ENCODE measurements around the gene FAM53B. TPM values are rescaled to one million over a fixed set of nuclear protein-coding genes. Genes with fewer than 3 reads are reported as not detected.

FAM53B gene
- total RNA-seq, 1 experiment from 2014 or later = 14.9 TPM

- no peaks in the 10 kb centered on the region for H3K36me3 Mint-ChIP-seq (ENCODE audit: insufficient read depth, unreplicated experiment)
- intact Hi-C loops (cut with micrococcal nuclease) = no loop called here
- H3K4me3 Mint-ChIP-seq (ENCODE audit: unreplicated experiment) = no peak overlapping the region
- no peak overlapping the region for H3K27ac Mint-ChIP-seq (ENCODE audit: low read depth, unreplicated experiment)
- H3K27me3 Mint-ChIP-seq (ENCODE audit: insufficient read depth, unreplicated experiment) = no peaks in the 10 kb centered on the region
- BruUV-seq (replicated peaks) = no TSS peak
- H3K9me3 Mint-ChIP-seq (ENCODE audit: unreplicated experiment) = no peaks in the 10 kb centered on the region
- POLR2A ChIA-PET = interaction anchor here (0.9 to 1.4 kb wide), 2 partner anchors 9 to 27 kb away, joined by 3 read pairs; no protein-coding TSS in a partner anchor
- TF ChIP-seq, protein P1, sequence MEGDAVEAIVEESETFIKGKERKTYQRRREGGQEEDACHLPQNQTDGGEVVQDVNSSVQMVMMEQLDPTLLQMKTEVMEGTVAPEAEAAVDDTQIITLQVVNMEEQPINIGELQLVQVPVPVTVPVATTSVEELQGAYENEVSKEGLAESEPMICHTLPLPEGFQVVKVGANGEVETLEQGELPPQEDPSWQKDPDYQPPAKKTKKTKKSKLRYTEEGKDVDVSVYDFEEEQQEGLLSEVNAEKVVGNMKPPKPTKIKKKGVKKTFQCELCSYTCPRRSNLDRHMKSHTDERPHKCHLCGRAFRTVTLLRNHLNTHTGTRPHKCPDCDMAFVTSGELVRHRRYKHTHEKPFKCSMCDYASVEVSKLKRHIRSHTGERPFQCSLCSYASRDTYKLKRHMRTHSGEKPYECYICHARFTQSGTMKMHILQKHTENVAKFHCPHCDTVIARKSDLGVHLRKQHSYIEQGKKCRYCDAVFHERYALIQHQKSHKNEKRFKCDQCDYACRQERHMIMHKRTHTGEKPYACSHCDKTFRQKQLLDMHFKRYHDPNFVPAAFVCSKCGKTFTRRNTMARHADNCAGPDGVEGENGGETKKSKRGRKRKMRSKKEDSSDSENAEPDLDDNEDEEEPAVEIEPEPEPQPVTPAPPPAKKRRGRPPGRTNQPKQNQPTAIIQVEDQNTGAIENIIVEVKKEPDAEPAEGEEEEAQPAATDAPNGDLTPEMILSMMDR (IDR thresholded peaks at IDR 0.05; ENCODE audit: unreplicated experiment) = no peak
- no peak for DNase-seq (ENCODE audit: unreplicated experiment)
- H3K4me1 Mint-ChIP-seq (ENCODE audit: insufficient read depth, unreplicated experiment) = peaks cover 45% of the 10 kb centered on the region
- CTCF ChIA-PET = interaction anchor here (0.6 to 1.0 kb wide), 4 partner anchors 7 to 243 kb away, joined by 3 read pairs; no protein-coding TSS in a partner anchor
Measured at GRCh38 chr10:124713679-124714255, 30.4 kb downstream of the FAM53B start.

DNA sequence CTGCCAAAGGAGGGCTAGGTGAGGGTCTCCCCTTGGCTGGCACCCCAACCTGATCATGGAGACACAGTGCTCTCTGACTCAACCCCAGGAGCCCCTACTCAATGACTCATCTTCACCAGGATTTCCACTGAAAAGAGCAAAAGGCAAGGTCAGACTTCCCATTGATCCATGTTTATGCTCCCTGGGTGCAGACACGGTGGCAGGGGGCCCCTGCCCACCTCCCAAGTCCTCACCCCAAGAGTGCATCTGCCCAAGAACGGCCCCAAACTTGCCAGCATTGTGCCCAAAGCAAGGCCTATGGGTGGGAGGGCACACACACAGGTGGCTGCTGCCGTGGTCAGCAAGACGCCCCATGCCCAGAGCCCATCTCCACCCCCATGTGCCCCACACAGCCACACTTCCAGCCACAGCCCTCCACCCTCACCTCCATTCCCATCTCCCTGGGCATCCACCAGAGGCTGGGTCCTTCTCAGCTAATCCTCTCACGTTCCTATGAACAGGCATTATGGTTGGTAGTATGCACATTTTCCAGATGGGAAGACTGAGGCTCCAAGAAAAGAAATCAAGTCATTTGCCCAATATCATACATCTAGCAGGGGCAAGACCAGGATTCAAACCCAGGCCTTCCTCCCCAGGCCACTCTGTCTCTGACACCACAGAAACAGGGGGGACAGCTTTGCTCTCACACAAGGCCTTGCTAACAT lies 31.3 kb downstream of the FAM53B start:
- H3K4me1 Mint-ChIP-seq (ENCODE audit: insufficient read depth, unreplicated experiment) = peaks cover 41% of the 10 kb centered on the region

GRCh38 chr10:124711145-124711544 lies 33.0 kb downstream of the FAM53B start:
- CTCF ChIA-PET = no interaction called here
- Mint-ChIP-seq H3K27ac (ENCODE audit: low read depth, unreplicated experiment) (peak overlapping the region; percentile 81), H3K27me3 (ENCODE audit: insufficient read depth, unreplicated experiment) (no peaks in the 10 kb centered on the region), H3K36me3 (ENCODE audit: insufficient read depth, unreplicated experiment) (no peaks in the 10 kb centered on the region), H3K4me1 (ENCODE audit: insufficient read depth, unreplicated experiment) (peaks cover 33% of the 10 kb centered on the region), H3K4me3 (ENCODE audit: unreplicated experiment) (no peak overlapping the region), H3K9me3 (ENCODE audit: unreplicated experiment) (no peaks in the 10 kb centered on the region)
- no peak for DNase-seq (ENCODE audit: unreplicated experiment)
- intact Hi-C loops (cut with micrococcal nuclease) = no loop called here
- TF ChIP-seq, protein P1 (IDR thresholded peaks at IDR 0.05; ENCODE audit: unreplicated experiment) = no peak
- no TSS peak for BruUV-seq (replicated peaks)
- POLR2A ChIA-PET = no interaction called here

More for the DNA sequence above, 31.3 kb downstream of the FAM53B start:
- DNase-seq (ENCODE audit: unreplicated experiment) = no peak
- TF ChIP-seq, protein P1 (IDR thresholded peaks at IDR 0.05; ENCODE audit: unreplicated experiment) = no peak
- no TSS peak for BruUV-seq (replicated peaks)
- POLR2A ChIA-PET = interaction anchor here (0.5 to 1.4 kb wide), 3 partner anchors 10 to 173 kb away, joined by 3 to 5 read pairs (median 3); no protein-coding TSS in a partner anchor
- H3K4me3 Mint-ChIP-seq (ENCODE audit: unreplicated experiment) = no peak overlapping the region
- intact Hi-C loops (cut with micrococcal nuclease) = no loop called here
- no peak overlapping the region for H3K27ac Mint-ChIP-seq (ENCODE audit: low read depth, unreplicated experiment)
- H3K36me3 Mint-ChIP-seq (ENCODE audit: insufficient read depth, unreplicated experiment) = no peaks in the 10 kb centered on the region
- no peaks in the 10 kb centered on the region for H3K27me3 Mint-ChIP-seq (ENCODE audit: insufficient read depth, unreplicated experiment)
- CTCF ChIA-PET = interaction anchor here (0.5 to 0.6 kb wide), 2 partner anchors 11 to 152 kb away, joined by 3 to 4 read pairs; no protein-coding TSS in a partner anchor
- no peaks in the 10 kb centered on the region for H3K9me3 Mint-ChIP-seq (ENCODE audit: unreplicated experiment)

DNA sequence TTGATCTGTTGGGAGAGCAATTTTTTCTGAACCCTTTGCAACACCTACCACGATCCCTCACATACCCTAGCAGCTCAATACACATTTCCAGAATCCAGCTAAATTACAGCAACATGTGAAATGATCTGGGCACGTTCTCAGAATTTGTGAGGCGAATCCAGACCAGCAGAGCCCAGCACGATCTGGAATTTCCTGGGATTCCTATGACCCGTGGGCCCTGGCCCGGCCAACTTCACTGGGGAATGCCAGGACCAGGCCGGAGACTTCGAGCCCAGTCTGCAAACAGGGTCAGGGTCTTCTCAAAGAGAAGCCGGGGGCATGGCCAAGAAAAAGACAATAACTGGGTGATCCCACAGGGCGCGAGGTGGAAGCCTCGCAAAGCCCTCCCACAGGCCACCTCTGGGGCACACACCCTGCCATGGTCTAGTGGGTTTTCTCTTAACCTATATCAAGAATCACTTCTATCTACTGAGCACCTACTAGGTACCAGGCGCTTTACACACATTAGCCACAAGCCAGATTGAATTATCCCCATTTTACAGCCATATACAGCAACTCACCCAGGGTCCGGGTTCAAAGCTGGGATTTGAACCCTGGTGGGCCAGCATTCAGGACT lies 33.8 kb downstream of the FAM53B start:
- peak overlapping the region; percentile 30 for H3K4me3 Mint-ChIP-seq (ENCODE audit: unreplicated experiment)
- H3K27me3 Mint-ChIP-seq (ENCODE audit: insufficient read depth, unreplicated experiment) = no peaks in the 10 kb centered on the region
- ChIA-PET CTCF (interaction anchor here (0.6 to 3.4 kb wide), 5 partner anchors 9 to 148 kb away, joined by 3 to 25 read pairs (median 4); no protein-coding TSS in a partner anchor), POLR2A (interaction anchor here (3.1 to 3.8 kb wide), 3 partner anchors 8 to 31 kb away, joined by 14 to 21 read pairs (median 15); no protein-coding TSS in a partner anchor)
- intact Hi-C loops (cut with micrococcal nuclease) = no loop called here
- H3K27ac Mint-ChIP-seq (ENCODE audit: low read depth, unreplicated experiment) = peak overlapping the region; percentile 81
- no peaks in the 10 kb centered on the region for H3K36me3 Mint-ChIP-seq (ENCODE audit: insufficient read depth, unreplicated experiment)
- BruUV-seq (replicated peaks) = no TSS peak
- DNase-seq (ENCODE audit: unreplicated experiment) = no peak
- peaks cover 31% of the 10 kb centered on the region for H3K4me1 Mint-ChIP-seq (ENCODE audit: insufficient read depth, unreplicated experiment)
- no peaks in the 10 kb centered on the region for H3K9me3 Mint-ChIP-seq (ENCODE audit: unreplicated experiment)
- TF ChIP-seq, protein P1 (IDR thresholded peaks at IDR 0.05; ENCODE audit: unreplicated experiment) = no peak

Data from MCF 10A (cell line).